SKM-1 treated with dmso at 0.1 percent for 144 hours (cell line): ENCODE measurements around the gene LETMD1.
A peak's percentile ranks its signal among the peaks of the same experiment; 100 is the strongest.

Experiments used
- DNase-seq: peaks from one replicate; lab custom pipeline; 2025; ENCODE audit not compliant: unreplicated experiment; lab: John Stamatoyannopoulos, UW

The LETMD1 gene

GRCh38 chr12:51025338-51025835 is 22.7 kb upstream of the LETMD1 start:
- no peak for DNase-seq

- peak; percentile 44 for DNase-seq
These were observed 22.1 kb upstream of the LETMD1 start, which contains the start of gene SLC11A2 for GRCh38 chr12:51025836-51026638. Gene SLC11A2 (minus strand): TSS chr12:51026384. CDS start chr12:51010728, 15,656 bp downstream.

GRCh38 chr12:51027342-51027835 is 20.7 kb upstream of the LETMD1 start:
- DNase-seq, result no peak

- peak; percentile 49 for DNase-seq
These were observed 19.9 kb upstream of the LETMD1 start for GRCh38 chr12:51028126-51028812.

GRCh38 chr12:51028813-51029150 is 19.3 kb upstream of the LETMD1 start:
- DNase-seq, result no peak

- DNase-seq, result no peak
These were observed 15.1 kb upstream of the LETMD1 start for GRCh38 chr12:51033048-51033447.

GRCh38 chr12:51033457-51034089 is 14.6 kb upstream of the LETMD1 start:
- no peak for DNase-seq

GRCh38 chr12:51036279-51036678 is 11.8 kb upstream of the LETMD1 start:
- DNase-seq, result no peak

GRCh38 chr12:51048661-51049251 is 629 bp downstream of the LETMD1 start:
- no peak for DNase-seq

- DNase-seq, result no peak
These were observed 1.4 kb downstream of the LETMD1 start for GRCh38 chr12:51049525-51049924.

GRCh38 chr12:51051787-51052186 is 3.7 kb downstream of the LETMD1 start:
- DNase-seq, result no peak

- no peak for DNase-seq
These were observed 6.9 kb downstream of the LETMD1 start for GRCh38 chr12:51055060-51055459.

GRCh38 chr12:51056242-51056641 is 8.1 kb downstream of the LETMD1 start:
- DNase-seq, result no peak

GRCh38 chr12:51059086-51059485 is 11.0 kb downstream of the LETMD1 start:
- no peak for DNase-seq

- no peak for DNase-seq
These were observed 14.7 kb downstream of the LETMD1 start for GRCh38 chr12:51062631-51063397.

GRCh38 chr12:51065530-51065929 is 17.4 kb downstream of the LETMD1 start:
- DNase-seq, result no peak

- no peak for DNase-seq
These were observed 19.1 kb downstream of the LETMD1 start for GRCh38 chr12:51067229-51067628.

GRCh38 chr12:51067771-51068170 is 19.6 kb downstream of the LETMD1 start:
- DNase-seq, result no peak

GRCh38 chr12:51070004-51070403 is 21.9 kb downstream of the LETMD1 start:
- no peak for DNase-seq

- DNase-seq, result no peak
These were observed 23.5 kb downstream of the LETMD1 start for GRCh38 chr12:51071663-51072062.
